GM12875 (cell line): ENCODE measurements around the gene RCE1.
A peak's percentile ranks its signal among the peaks of the same experiment; 100 is the strongest.
"Not testable (repeated sequence)": the region's sequence is repeated elsewhere in the genome, so short reads cannot be mapped to it uniquely, and the experiment has no call there.

ENCODE experiments used
- H3K4me3 ChIP-seq: one replicate; pipeline ENCODE4 v1.5.1; 2011; ENCODE audit warnings: low read depth, low read length, control low read depth
- CTCF ChIP-seq: IDR thresholded peaks from 2 replicates; pipeline ENCODE4 v1.5.1; 2011; ENCODE audit warnings: low read depth, mild to moderate bottlenecking, control low read depth, inconsistent platforms, low read length, moderate library complexity, borderline replicate concordance; ENCODE audit not compliant: insufficient read depth

The RCE1 gene

DNA sequence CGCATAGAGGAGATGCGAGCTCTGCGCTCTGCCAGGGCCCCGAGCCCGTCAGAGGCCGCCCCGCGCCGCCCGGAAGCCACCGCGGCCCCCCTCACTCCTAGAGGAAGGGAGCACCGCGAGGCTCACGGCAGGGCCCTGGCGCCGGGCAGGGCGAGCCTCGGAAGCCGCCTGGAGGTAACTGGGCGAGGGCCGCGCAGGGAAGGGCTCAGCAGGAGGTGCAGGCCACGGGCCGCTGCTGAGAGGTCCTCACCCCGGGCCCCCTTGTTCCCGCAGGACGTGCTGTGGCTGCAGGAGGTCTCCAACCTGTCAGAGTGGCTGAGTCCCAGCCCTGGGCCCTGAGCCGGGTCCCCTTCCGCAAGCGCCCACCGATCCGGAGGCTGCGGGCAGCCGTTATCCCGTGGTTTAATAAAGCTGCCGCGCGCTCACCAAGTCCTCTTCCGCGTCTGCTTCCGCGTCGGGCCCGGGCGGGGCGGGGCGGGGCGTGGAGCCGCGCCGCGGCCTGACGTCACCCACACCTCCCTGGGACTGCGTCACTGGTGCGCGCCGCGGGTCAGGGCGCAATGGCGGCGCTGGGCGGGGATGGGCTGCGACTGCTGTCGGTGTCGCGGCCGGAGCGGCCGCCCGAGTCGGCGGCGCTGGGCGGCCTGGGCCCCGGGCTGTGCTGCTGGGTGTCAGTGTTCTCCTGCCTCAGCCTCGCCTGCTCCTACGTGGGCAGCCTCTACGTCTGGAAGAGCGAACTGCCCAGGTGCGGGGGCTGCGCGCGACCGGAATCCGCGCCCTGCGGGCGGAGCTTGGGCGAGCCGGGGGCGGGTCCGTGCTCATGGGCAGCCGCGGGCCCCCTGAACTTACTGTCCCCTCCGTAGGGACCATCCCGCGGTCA lies at the start of gene RCE1:
Gene RCE1 (plus strand): TSS at position 546 of the 880 bp plus-strand sequence. CDS start 15 bp downstream, at position 561.
- peak within 1 kb of the TSS; percentile 100 for H3K4me3 ChIP-seq
- no peak for TF ChIP-seq CTCF

- not testable (repeated sequence) for H3K4me3 ChIP-seq
These were observed 43.4 kb upstream of the RCE1 start for GRCh38 chr11:66799815-66800214.

GRCh38 chr11:66800720-66801428 lies 42.4 kb upstream of the RCE1 start:
- H3K4me3 ChIP-seq: no peak overlapping the region
- TF ChIP-seq CTCF: no peak

DNA sequence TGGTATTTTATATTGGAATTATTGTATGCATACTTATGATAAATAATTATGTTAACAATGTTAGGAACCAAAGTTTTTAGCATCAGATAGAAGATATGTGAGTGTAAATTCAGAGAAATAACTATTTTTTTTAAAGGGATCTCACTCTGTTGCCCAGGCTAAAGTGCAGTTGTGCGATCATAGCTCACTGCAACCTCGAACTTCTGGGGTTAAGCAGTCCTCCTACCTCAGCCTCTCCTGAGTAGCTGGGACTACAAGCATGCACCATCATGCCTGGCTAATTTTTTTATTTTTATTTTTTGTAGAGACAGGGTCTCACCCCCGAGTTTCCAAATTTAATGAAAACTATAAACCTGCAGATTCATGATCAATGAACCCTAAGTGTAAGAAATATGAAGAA lies 33.6 kb upstream of the RCE1 start:
- TF ChIP-seq CTCF: no peak
- no peak overlapping the region for H3K4me3 ChIP-seq

GRCh38 chr11:66810576-66811185 lies 32.6 kb upstream of the RCE1 start:
- TF ChIP-seq CTCF: no peak
- no peak overlapping the region for H3K4me3 ChIP-seq

GRCh38 chr11:66814678-66815077 lies 28.6 kb upstream of the RCE1 start:
- no peak for TF ChIP-seq CTCF
- H3K4me3 ChIP-seq: no peak overlapping the region

DNA sequence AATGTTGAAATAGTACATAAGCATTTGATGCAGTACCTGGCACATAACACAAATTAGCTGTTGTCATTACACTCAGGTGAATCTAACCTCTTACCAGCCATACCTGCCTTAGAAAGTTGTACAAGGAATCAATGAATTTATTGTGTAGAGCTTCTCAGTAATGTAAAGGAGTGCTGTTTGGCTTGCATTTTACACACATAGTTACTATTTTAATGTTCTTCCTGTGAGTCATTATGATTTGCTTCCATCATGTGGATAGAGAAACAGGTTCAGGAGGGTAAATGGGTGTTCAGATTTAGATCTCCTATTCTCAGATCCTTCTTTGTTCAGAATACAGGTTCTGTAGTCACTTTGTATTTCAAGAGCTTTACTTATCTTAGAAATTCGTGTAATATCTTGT lies 27.6 kb upstream of the RCE1 start:
- no peak for TF ChIP-seq CTCF
- H3K4me3 ChIP-seq: no peak overlapping the region
